GM10248 (cell line): ENCODE results near the gene NINJ1.

Experiments
- CTCF ChIA-PET: fragments of 300-600 bp; sonication (Branson Sonifier 250); formaldehyde crosslinking; extraction: SDS; loops from one replicate; lab custom pipeline; 2021; ENCODE audit warnings: antibody characterized with exemption; lab: Yijun Ruan, JAX
- POLR2A ChIA-PET: fragments of 350-650 bp; sonication (Branson Sonifier 250); formaldehyde crosslinking; extraction: SDS; loops from one replicate; lab custom pipeline; 2020; ENCODE audit warnings: antibody characterized with exemption; lab: Yijun Ruan, JAX
- DNase-seq: peaks from one replicate; pipeline ENCODE4 v3.0.0; 2012; ENCODE audit errors: extremely low spot score
- TF ChIP-seq, protein P1 (sequence below): IDR thresholded peaks from 2 replicates; pipeline ENCODE4 v1.5.1; 2012; ENCODE audit warnings: mild to moderate bottlenecking, low read depth; ENCODE audit errors: extremely low read depth, missing control alignments, control extremely low read depth

The NINJ1 gene

DNA sequence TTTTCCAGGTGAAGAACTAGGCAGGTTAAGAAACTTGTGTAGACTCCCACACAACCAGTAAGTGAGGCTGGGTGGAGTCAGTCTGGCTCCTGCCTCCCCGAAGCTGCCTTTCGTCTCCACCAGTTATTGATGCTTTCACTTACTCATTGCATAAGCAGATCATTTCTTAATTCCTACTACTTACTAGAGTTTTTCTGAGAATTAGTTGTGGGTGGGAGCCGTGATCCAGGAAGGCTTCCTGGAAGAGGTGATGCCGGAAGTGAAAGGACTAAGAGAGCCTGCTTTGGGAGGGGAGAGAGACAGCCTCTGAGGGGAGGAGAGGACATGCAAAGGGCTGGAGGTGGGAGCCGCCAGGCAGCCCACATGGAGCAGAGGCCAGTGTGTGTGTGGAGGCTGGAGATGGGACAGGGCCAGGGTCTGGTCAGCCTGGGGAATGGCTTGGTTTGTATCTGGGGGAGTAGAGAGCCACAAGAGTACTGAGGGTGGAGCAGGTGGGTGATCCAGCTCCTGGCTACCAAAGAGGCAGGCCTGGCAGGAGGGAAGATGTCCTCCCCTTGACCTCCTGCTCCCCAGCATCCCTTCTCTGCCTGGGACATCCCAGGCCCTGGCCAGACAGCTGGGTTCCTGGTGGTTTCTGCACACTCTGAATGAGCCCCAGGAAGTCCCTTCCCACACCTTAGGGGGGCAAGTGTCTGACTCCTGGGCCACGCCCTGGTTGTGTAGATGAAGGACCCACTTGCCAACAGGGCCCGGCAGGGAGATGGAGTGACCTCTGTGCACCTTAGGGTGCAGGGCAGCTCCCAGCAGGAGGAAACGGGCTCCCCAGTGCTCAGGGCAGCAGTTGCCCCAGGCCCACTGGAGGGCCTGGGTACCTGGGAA is 50.2 kb downstream of the NINJ1 start:
- ChIA-PET CTCF (interaction anchor here (0.9 to 1.4 kb wide), 2 partner anchors 25 to 80 kb away, joined by 3 to 4 read pairs; no protein-coding TSS in a partner anchor), POLR2A (no interaction called here)
- DNase-seq: no peak
- TF ChIP-seq, protein P1, sequence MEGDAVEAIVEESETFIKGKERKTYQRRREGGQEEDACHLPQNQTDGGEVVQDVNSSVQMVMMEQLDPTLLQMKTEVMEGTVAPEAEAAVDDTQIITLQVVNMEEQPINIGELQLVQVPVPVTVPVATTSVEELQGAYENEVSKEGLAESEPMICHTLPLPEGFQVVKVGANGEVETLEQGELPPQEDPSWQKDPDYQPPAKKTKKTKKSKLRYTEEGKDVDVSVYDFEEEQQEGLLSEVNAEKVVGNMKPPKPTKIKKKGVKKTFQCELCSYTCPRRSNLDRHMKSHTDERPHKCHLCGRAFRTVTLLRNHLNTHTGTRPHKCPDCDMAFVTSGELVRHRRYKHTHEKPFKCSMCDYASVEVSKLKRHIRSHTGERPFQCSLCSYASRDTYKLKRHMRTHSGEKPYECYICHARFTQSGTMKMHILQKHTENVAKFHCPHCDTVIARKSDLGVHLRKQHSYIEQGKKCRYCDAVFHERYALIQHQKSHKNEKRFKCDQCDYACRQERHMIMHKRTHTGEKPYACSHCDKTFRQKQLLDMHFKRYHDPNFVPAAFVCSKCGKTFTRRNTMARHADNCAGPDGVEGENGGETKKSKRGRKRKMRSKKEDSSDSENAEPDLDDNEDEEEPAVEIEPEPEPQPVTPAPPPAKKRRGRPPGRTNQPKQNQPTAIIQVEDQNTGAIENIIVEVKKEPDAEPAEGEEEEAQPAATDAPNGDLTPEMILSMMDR: no peak

DNA sequence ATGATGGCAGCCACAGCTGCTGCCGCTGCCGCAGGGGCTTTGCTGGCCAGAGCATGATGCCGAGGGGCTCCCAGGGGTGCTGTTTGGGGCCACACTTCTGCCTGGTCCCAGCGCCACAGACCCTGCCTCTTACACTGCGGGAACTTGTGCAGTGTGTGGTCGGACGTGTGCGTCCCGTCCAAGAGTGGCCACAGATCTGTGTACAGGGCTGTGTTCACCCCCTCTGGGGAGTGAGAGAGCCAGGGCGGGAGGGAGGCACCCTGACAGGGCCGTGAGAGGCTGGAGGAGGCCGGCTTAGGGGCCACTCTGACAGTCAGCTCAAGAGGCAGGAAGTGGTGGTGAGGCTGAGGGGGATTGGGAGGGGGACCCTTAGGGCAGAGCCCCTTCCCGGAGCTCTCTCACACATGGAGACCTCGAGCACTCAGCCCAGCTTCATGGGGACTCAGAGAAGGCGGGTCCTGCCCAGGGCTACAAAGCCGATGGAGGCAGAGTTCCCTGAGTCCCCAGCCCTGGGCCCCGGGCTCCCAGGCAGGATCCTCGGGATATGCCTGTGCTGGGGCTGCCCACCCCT is 51.1 kb downstream of the NINJ1 start:
- POLR2A ChIA-PET: no interaction called here
- TF ChIP-seq, protein P1: no peak
- DNase-seq: no peak
- CTCF ChIA-PET: no interaction called here

DNA sequence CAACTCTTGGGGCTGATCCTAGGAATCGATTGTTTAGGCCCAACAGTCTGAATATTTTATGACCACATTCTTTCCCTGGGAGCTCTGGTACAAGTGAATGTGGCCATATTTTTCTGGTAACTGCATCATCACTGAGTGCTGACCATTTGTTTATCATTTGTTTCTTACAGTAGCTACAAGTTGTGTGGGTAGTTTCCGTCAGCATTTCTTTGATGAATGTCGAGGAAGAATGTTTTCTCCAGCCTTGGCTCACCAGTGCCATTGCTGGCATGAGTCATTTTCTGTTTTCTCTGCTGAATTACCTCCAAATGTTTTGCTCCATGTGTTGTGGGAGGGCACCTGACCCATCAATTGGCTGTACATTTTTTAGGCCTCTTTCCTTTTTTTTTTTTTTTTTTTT is 52.1 kb downstream of the NINJ1 start:
- ChIA-PET POLR2A (no interaction called here), CTCF (interaction anchor here (0.6 to 1.7 kb wide), 3 partner anchors 16 to 1700 kb away, joined by 3 to 4 read pairs (median 4); no protein-coding TSS in a partner anchor)
- DNase-seq: no peak
- TF ChIP-seq, protein P1: no peak

DNA sequence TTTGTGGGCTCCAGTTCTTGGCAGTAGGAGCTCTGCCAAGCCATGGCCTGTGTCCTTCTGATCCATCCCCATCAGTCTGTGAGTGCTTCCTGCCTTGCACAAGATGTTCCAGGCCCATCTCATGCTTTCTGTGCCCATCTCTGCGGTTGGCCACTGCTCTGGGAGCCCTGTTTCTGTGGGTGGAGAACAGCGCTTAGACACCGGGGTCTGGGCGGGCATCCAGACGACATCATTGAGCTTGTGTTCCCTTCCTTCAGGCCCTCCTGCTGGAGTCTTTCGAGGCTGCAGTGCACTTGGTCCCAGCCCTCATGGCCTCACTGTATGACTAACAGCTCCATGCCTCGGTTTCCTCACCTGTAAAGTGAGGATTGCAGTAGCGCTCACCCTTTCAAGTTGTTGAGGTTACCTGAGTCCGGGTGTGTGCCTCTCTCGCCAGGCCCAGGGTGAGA is 52.9 kb downstream of the NINJ1 start:
- CTCF ChIA-PET: interaction anchor here (0.9 to 1.7 kb wide), 2 partner anchors 9 to 78 kb away, joined by 4 read pairs; no protein-coding TSS in a partner anchor
- TF ChIP-seq, protein P1: no peak
- no peak for DNase-seq
- POLR2A ChIA-PET: no interaction called here

DNA sequence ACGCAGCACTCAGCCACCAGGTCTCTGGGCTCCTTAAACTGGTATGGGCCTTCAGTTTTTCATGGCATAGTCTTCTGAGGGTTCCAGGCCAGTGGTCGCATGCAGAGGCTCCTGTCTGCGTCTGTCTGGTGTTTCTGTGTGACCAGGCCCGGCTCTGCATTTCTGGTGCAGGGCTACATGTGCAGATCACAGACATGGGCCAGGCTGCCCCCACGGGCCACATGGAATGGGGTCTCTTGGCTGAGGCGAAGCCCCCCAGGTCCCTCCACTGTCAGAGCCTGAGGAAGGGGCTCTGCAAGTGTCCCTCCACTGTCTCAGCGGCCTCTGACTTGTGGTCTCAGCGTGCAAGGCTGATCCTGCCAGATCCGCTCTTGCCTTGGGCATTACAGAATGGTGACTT is 53.6 kb downstream of the NINJ1 start:
- ChIA-PET POLR2A (no interaction called here), CTCF (interaction anchor here (0.9 to 2.1 kb wide), 2 partner anchors 10 to 29 kb away, joined by 4 to 5 read pairs; no protein-coding TSS in a partner anchor)
- no peak for DNase-seq
- TF ChIP-seq, protein P1: no peak

DNA sequence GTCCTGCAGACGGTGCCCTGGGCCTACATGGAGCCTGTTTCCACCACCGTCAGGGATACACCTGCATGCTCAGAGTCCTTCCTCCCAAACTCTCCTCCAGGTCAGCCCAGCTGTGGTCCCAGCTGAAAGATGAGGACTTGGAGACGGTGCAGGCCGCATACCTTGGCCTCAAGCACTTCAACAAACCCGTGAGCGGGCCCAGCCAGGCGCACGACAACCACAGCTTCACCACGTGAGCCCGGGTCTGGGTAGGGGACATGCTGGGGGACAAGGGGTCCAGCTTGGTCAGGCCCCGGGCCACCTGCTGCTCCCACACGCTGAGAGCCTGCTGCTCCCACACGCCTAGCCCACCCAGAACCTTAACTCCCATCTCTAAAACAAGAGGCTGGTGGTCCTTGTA is 54.7 kb downstream of the NINJ1 start:
- POLR2A ChIA-PET: no interaction called here
- no peak for DNase-seq
- TF ChIP-seq, protein P1: no peak
- CTCF ChIA-PET: interaction anchor here (1.2 to 2.1 kb wide), 4 partner anchors 12 to 30 kb away, joined by 4 to 5 read pairs (median 5); no protein-coding TSS in a partner anchor
